ENCODE results near the gene VSTM1.
"Not testable (repeated sequence)": the region's sequence is repeated elsewhere in the genome, so short reads cannot be mapped to it uniquely, and the experiment has no call there.

The VSTM1 gene

DNA sequence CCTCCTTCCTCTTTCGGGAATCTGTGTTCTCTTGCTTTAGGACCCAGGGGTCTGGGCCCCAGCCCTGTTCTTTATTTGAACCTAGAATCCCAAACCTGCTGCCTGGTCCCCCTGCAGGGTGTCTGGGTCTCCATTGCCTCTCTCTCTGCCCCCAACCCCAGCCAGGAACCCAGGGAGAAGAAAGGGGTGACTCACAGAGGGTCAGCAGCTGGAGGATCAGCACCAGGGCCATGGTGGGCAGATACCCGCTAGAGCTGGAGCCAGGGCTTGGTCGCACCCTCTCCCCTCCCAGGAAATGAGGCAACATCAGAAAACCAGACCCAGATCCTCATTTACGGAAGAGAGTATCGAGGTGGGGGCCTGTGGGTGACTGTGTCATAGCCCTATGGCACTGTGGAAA, 36.9 kb upstream of the VSTM1 start, which contains the start of gene OSCAR:
Gene OSCAR (minus strand): TSS at position 243 of the 400 bp plus-strand sequence. CDS start 11 bp downstream, at position 232.
- Histone ChIP-seq H3K36me3 (replicated peaks; ENCODE audit: low read depth, low read length) (peaks cover 3% of the 10 kb centered on the region), H3K4me2 (ENCODE audit: low read length) (no peak within 1 kb of the TSS), H3K27me3 (ENCODE audit: low read depth, low read length) (no peaks in the 10 kb centered on the region), H3K27ac (ENCODE audit: low read length) (no peak within 1 kb of the TSS), H4K20me1 (ENCODE audit: insufficient read depth, low read length) (no peaks in the 10 kb centered on the region), H2AFZ (ENCODE audit: low read depth, low read length) (no peak within 1 kb of the TSS), H3K9me3 (ENCODE audit: insufficient read depth, low read length) (no peaks in the 10 kb centered on the region), H3K9ac (ENCODE audit: low read length) (no peak within 1 kb of the TSS), H3K79me2 (ENCODE audit: low read length) (peaks cover 26% of the 10 kb centered on the region), H3K4me1 (ENCODE audit: low read length) (peaks cover 12% of the 10 kb centered on the region), H3K4me3 (ENCODE audit: low read length) (no peak within 1 kb of the TSS)
- TF ChIP-seq EZH2phosphoT487 (IDR thresholded peaks at IDR 0.05; ENCODE audit: low read depth), result no peak
- TF ChIP-seq, protein P1, sequence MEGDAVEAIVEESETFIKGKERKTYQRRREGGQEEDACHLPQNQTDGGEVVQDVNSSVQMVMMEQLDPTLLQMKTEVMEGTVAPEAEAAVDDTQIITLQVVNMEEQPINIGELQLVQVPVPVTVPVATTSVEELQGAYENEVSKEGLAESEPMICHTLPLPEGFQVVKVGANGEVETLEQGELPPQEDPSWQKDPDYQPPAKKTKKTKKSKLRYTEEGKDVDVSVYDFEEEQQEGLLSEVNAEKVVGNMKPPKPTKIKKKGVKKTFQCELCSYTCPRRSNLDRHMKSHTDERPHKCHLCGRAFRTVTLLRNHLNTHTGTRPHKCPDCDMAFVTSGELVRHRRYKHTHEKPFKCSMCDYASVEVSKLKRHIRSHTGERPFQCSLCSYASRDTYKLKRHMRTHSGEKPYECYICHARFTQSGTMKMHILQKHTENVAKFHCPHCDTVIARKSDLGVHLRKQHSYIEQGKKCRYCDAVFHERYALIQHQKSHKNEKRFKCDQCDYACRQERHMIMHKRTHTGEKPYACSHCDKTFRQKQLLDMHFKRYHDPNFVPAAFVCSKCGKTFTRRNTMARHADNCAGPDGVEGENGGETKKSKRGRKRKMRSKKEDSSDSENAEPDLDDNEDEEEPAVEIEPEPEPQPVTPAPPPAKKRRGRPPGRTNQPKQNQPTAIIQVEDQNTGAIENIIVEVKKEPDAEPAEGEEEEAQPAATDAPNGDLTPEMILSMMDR (IDR thresholded peaks at IDR 0.05; ENCODE audit: low read depth, low read length), result no peak

- not testable (repeated sequence) for H3K4me2 ChIP-seq (ENCODE audit: low read length); H3K9me3 ChIP-seq (ENCODE audit: insufficient read depth, low read length); H3K27me3 ChIP-seq (ENCODE audit: low read depth, low read length); H4K20me1 ChIP-seq (ENCODE audit: insufficient read depth, low read length); H3K36me3 ChIP-seq (replicated peaks; ENCODE audit: low read depth, low read length); H3K9ac ChIP-seq (ENCODE audit: low read length); H2AFZ ChIP-seq (ENCODE audit: low read depth, low read length); H3K4me3 ChIP-seq (ENCODE audit: low read length); H3K27ac ChIP-seq (ENCODE audit: low read length)
- Histone ChIP-seq H3K79me2 (ENCODE audit: low read length) (peaks cover 22% of the 10 kb centered on the region), H3K4me1 (ENCODE audit: low read length) (peaks cover 12% of the 10 kb centered on the region)
These were observed 36.2 kb upstream of the VSTM1 start for GRCh38 chr19:54099903-54100255.

- peaks cover 12% of the 10 kb centered on the region for H3K4me1 ChIP-seq (ENCODE audit: low read length)
- TF ChIP-seq, protein P1 (IDR thresholded peaks at IDR 0.05; ENCODE audit: low read depth, low read length), result no peak
- TF ChIP-seq EZH2phosphoT487 (IDR thresholded peaks at IDR 0.05; ENCODE audit: low read depth), result no peak
- H3K9me3 ChIP-seq (ENCODE audit: insufficient read depth, low read length), result no peaks in the 10 kb centered on the region
- peaks cover 1% of the 10 kb centered on the region for H3K36me3 ChIP-seq (replicated peaks; ENCODE audit: low read depth, low read length)
- no peak overlapping the region for H3K4me2 ChIP-seq (ENCODE audit: low read length)
- H3K79me2 ChIP-seq (ENCODE audit: low read length), result peaks cover 17% of the 10 kb centered on the region
- H3K4me3 ChIP-seq (ENCODE audit: low read length), result no peak overlapping the region
- H3K9ac ChIP-seq (ENCODE audit: low read length), result no peak overlapping the region
- no peaks in the 10 kb centered on the region for H3K27me3 ChIP-seq (ENCODE audit: low read depth, low read length)
- no peak overlapping the region for H3K27ac ChIP-seq (ENCODE audit: low read length)
- H2AFZ ChIP-seq (ENCODE audit: low read depth, low read length), result no peak overlapping the region
- no peaks in the 10 kb centered on the region for H4K20me1 ChIP-seq (ENCODE audit: insufficient read depth, low read length)
These were observed 35.6 kb upstream of the VSTM1 start for GRCh38 chr19:54099190-54099902.

- Histone ChIP-seq H3K27ac (ENCODE audit: low read length) (no peak overlapping the region), H3K9ac (ENCODE audit: low read length) (peak overlapping the region; percentile 59)
These were observed 33.0 kb upstream of the VSTM1 start for GRCh38 chr19:54096617-54097106.

GRCh38 chr19:54095859-54096616, 32.3 kb upstream of the VSTM1 start:
- H3K4me3 ChIP-seq (ENCODE audit: low read length), result peak overlapping the region; percentile 76
- not testable (repeated sequence) for H3K9me3 ChIP-seq (ENCODE audit: insufficient read depth, low read length); H3K27ac ChIP-seq (ENCODE audit: low read length); H3K79me2 ChIP-seq (ENCODE audit: low read length); H4K20me1 ChIP-seq (ENCODE audit: insufficient read depth, low read length); H3K4me1 ChIP-seq (ENCODE audit: low read length); H3K27me3 ChIP-seq (ENCODE audit: low read depth, low read length); H3K36me3 ChIP-seq (replicated peaks; ENCODE audit: low read depth, low read length)
- H2AFZ ChIP-seq (ENCODE audit: low read depth, low read length), result peak overlapping the region; percentile 99
- peak overlapping the region; percentile 59; the same call in 1 of the 2 replicates for H3K9ac ChIP-seq (ENCODE audit: low read length)
- H3K4me2 ChIP-seq (ENCODE audit: low read length), result peak overlapping the region; percentile 89

More at GRCh38 chr19:54096617-54097106, 33.0 kb upstream of the VSTM1 start:
- Histone ChIP-seq H3K4me3 (ENCODE audit: low read length) (peak overlapping the region; percentile 76), H4K20me1 (ENCODE audit: insufficient read depth, low read length) (no peaks in the 10 kb centered on the region), H3K27me3 (ENCODE audit: low read depth, low read length) (no peaks in the 10 kb centered on the region), H3K4me1 (ENCODE audit: low read length) (peaks cover 6% of the 10 kb centered on the region; the same call in 1 of the 2 replicates), H3K79me2 (ENCODE audit: low read length) (no peaks in the 10 kb centered on the region), H3K36me3 (replicated peaks; ENCODE audit: low read depth, low read length) (no peaks in the 10 kb centered on the region), H2AFZ (ENCODE audit: low read depth, low read length) (peak overlapping the region; percentile 99), H3K4me2 (ENCODE audit: low read length) (peak overlapping the region; percentile 89), H3K9me3 (ENCODE audit: insufficient read depth, low read length) (no peaks in the 10 kb centered on the region)
- TF ChIP-seq, protein P1 (IDR thresholded peaks at IDR 0.05; ENCODE audit: low read depth, low read length), result peak; percentile 31
- TF ChIP-seq EZH2phosphoT487 (IDR thresholded peaks at IDR 0.05; ENCODE audit: low read depth), result no peak
